Stimulated activated effector memory CD8-positive, alpha-beta T cell treated with anti-CD3 and anti-CD28 coated beads, Interleukin-12 subunit alpha, Interleukin-12 subunit beta, amount 100 ng/mL, for 72 hours (primary cell): ENCODE results near the gene CPSF4L.

Experiments used
- ATAC-seq: fragments of 150-1000 bp; cut with Tn5 transposase; 2 replicates; pipeline ENCODE4 v1.10.0; 2021
- DNase-seq, 2 donors: peaks; one replicate each; pipeline ENCODE4 v3.0.0; 2021 to 2022; ENCODE audit warnings: low spot score in 2 of 2
- H3K27ac Mint-ChIP-seq: one replicate; pipeline ENCODE4 v1.8.0; 2022; ENCODE audit warnings: mild to moderate bottlenecking, mixed read lengths
- H3K36me3 Mint-ChIP-seq: one replicate; pipeline ENCODE4 v1.8.0; 2022; ENCODE audit warnings: mild to moderate bottlenecking, mixed read lengths
- H3K4me1 Mint-ChIP-seq: one replicate; pipeline ENCODE4 v1.8.0; 2022; ENCODE audit warnings: mixed read lengths
- H3K4me3 Mint-ChIP-seq: one replicate; pipeline ENCODE4 v1.8.0; 2022; ENCODE audit warnings: mild to moderate bottlenecking, mixed read lengths
- H3K9me3 Mint-ChIP-seq: one replicate; pipeline ENCODE4 v1.8.0; 2022; ENCODE audit warnings: mixed read lengths

CPSF4L gene

DNA sequence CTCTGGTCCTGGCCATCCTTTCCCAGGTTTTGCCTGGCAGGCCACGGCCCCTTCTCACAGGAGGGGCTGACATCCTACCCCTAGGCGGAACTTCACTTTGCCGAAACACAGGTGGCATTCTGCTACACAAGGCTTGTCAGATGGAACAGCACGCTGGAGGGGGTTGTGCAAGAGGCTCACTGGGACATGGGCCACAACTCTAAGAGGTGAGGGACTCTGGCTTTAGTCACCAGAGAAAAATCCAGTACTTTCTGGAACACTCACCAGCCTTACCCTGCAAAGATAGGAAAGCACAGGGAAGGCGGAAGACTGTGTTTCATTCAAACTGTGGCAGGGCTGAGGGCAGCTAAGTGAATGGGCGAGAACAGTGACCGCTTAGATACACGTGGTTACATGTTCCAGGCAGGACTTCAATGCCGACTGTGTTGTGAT, 31.8 kb upstream of the CPSF4L start:
- Mint-ChIP-seq H3K36me3 (no peaks in the 10 kb centered on the region), H3K4me1 (peaks cover 21% of the 10 kb centered on the region), H3K4me3 (no peak overlapping the region), H3K9me3 (no peaks in the 10 kb centered on the region), H3K27ac (no peak overlapping the region)
- no peak for DNase-seq
- no peak for ATAC-seq

DNA sequence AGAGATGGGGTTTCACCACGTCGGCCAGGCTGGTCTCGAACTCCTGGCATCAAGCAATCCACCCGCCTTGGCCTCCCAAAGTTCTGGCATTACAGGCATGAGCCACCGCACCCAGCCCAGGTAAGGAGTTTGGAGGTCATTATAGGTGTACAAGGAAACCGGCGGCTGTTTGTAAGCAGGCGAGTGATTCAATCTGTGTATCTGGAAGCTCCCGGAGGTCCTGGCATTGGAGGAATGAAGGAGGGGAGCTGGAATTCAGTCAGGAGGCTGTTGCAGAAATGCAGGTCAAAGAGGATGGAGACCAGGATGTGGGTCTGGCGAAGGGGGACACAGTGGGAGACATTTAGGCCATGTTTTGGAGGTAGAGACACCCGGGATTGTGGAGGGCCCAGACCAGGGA, 31.4 kb upstream of the CPSF4L start:
- Mint-ChIP-seq H3K9me3 (no peaks in the 10 kb centered on the region), H3K4me1 (peaks cover 21% of the 10 kb centered on the region), H3K36me3 (no peaks in the 10 kb centered on the region), H3K27ac (no peak overlapping the region), H3K4me3 (no peak overlapping the region)
- no peak for ATAC-seq
- no peak for DNase-seq

GRCh38 chr17:73292031-73292531, 30.4 kb upstream of the CPSF4L start:
- Mint-ChIP-seq H3K27ac (no peak overlapping the region), H3K4me3 (no peak overlapping the region), H3K4me1 (peaks cover 21% of the 10 kb centered on the region), H3K9me3 (no peaks in the 10 kb centered on the region), H3K36me3 (no peaks in the 10 kb centered on the region)
- DNase-seq (no peak), ATAC-seq (no peak)

DNA sequence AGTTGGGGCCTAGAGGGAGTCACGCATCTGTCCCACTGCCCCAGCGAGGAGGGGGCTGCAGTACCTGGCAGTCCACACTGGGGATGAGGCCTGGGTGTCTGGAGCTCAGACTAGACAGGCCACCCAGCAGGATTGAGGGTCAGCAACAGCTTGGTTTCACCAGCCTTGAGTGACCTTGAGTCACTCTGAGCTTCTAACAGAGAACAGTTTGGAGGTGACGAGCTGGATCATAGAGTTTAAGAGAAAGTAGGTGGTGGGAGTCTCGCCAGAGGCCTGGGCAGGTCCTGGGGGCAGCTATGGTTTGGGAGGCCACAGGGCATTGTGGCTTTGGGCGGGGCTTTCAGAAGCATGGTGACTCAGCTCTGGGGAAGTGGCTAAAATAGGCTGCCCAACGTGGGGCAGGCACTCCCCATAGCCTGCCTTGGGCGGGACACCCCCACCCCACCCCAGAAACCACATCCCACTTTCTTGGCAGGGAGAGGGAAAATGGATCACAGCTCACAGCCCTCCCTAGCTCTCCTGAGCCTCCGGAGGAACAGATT, 29.7 kb upstream of the CPSF4L start:
- peak; percentile 71 for ATAC-seq
- H3K4me3 Mint-ChIP-seq: peak overlapping the region; percentile 16
- no peak for DNase-seq
- H3K9me3 Mint-ChIP-seq: no peaks in the 10 kb centered on the region
- peak overlapping the region; percentile 20 for H3K27ac Mint-ChIP-seq
- H3K4me1 Mint-ChIP-seq: peaks cover 21% of the 10 kb centered on the region
- H3K36me3 Mint-ChIP-seq: no peaks in the 10 kb centered on the region

GRCh38 chr17:73290399-73291259, 28.9 kb upstream of the CPSF4L start:
- H3K4me3 Mint-ChIP-seq: peak overlapping the region; percentile 16
- ATAC-seq: no peak
- H3K4me1 Mint-ChIP-seq: peaks cover 21% of the 10 kb centered on the region
- peak overlapping the region; percentile 38 for H3K27ac Mint-ChIP-seq
- no peak for DNase-seq
- no peaks in the 10 kb centered on the region for H3K9me3 Mint-ChIP-seq
- no peaks in the 10 kb centered on the region for H3K36me3 Mint-ChIP-seq

DNA sequence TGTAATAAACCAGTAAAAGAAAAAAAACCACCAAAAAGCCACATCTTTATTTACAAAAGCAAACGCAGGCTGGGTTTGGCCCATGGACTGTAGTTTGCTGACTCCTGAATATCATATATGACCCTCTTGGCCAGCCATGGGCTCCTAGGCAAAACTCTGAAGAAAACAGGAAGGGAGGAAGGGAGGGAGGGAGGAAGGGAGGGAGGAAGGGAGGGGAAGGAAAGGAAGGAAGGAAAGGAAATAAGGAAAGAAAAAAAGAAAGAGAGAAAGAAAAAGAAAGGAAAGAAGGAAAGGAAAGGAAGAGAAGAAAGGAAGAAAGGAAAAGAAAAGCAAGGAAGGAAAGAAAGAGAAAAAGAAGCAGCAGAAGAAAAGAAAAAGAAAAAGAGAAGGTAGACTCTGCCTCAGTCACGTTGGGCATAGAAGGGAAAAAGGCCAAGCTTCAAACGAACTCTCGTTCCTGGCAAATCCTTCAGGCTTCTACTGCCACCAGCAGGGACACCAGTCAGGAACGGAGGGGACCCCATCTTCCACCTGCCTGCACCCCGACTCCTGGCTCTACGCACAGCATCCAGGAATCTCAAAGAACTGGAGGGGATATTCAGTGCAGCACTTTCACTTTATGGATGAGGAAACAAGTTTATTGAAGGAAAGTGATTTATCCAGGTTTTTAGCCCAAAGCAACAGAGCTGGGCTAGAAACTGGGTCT, 28.0 kb upstream of the CPSF4L start:
- H3K27ac Mint-ChIP-seq: no peak overlapping the region

DNA sequence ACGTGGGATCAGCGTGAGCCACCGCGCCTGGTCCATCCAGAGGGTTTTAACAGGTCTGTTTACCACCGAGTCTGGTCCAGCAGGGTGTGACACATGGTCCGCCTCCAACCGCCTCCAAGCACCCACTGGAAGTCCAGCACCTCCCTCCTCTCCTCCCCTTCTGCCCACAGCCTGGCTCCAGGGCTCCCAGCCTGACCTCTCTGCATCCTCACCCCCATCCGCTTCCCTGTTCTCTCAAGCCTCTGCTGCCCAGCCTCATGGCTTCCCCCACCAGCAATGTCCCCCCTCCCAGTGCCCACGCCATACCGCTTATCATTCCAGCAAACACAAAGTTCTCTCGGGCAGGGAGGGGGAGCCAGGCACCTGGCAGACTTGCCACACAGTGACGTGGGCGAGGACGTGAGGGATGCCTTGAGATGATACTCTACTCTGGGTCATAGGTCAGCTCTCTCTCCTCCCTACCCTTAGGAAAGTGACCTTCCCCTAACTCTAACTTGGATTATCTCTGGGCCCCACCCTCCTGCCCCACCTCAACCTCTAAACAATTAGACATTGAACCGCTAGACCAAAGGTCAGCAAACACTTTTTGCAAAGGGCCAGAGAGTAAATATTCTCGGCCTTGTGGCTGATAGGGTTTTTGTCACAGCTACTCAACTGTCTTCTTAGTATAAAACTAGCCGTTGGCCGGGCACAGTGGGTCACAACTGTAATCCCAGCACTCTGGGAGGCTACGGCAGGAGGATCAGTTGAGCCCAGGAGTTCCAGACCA, 27.0 kb upstream of the CPSF4L start:
- no peak for DNase-seq

More for the DNA sequence above, 28.0 kb upstream of the CPSF4L start:
- Mint-ChIP-seq H3K9me3 (no peaks in the 10 kb centered on the region), H3K4me1 (peaks cover 21% of the 10 kb centered on the region), H3K36me3 (no peaks in the 10 kb centered on the region), H3K4me3 (no peak overlapping the region)
- DNase-seq (no peak), ATAC-seq (no peak)

DNA sequence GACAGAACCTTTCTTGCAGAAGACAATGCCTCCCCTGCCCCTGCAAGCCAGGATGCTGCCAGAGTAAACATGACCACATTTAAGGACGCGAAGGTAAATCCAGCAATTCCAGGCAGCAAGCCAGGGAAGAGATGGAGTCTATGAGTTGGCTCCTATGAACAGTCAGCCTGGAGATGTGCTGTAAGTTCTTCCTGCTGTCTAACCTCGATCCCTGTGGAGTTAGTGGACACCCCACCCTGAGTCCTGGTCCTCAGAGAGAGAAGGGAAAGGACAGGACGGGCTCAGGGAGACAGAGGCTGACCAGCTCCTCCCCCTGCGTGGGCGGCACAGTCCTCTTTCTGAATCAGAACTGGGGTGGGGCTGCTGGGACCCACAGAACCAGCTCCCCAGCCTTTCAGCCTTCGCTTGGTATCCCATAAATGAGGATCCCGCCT, 25.2 kb upstream of the CPSF4L start:
- Mint-ChIP-seq H3K9me3 (no peaks in the 10 kb centered on the region), H3K4me1 (peaks cover 18% of the 10 kb centered on the region), H3K36me3 (no peaks in the 10 kb centered on the region), H3K4me3 (no peak overlapping the region), H3K27ac (no peak overlapping the region)
- ATAC-seq (no peak), DNase-seq (no peak)

More for the DNA sequence above, 27.0 kb upstream of the CPSF4L start:
- Mint-ChIP-seq H3K9me3 (no peaks in the 10 kb centered on the region), H3K4me1 (peaks cover 21% of the 10 kb centered on the region), H3K36me3 (no peaks in the 10 kb centered on the region), H3K4me3 (no peak overlapping the region), H3K27ac (no peak overlapping the region)
- ATAC-seq: no peak

GRCh38 chr17:73285916-73286862, 24.5 kb upstream of the CPSF4L start:
- no peaks in the 10 kb centered on the region for H3K9me3 Mint-ChIP-seq
- no peak overlapping the region for H3K4me3 Mint-ChIP-seq
- H3K27ac Mint-ChIP-seq: no peak overlapping the region
- ATAC-seq: no peak
- H3K36me3 Mint-ChIP-seq: no peaks in the 10 kb centered on the region
- DNase-seq: no peak
- H3K4me1 Mint-ChIP-seq: peaks cover 11% of the 10 kb centered on the region

- Mint-ChIP-seq H3K9me3 (no peaks in the 10 kb centered on the region), H3K4me3 (no peak overlapping the region), H3K36me3 (no peaks in the 10 kb centered on the region), H3K27ac (no peak overlapping the region), H3K4me1 (peaks cover 5% of the 10 kb centered on the region)
- DNase-seq (no peak), ATAC-seq (no peak)
Observed at GRCh38 chr17:73285603-73285908, 23.9 kb upstream of the CPSF4L start.

DNA sequence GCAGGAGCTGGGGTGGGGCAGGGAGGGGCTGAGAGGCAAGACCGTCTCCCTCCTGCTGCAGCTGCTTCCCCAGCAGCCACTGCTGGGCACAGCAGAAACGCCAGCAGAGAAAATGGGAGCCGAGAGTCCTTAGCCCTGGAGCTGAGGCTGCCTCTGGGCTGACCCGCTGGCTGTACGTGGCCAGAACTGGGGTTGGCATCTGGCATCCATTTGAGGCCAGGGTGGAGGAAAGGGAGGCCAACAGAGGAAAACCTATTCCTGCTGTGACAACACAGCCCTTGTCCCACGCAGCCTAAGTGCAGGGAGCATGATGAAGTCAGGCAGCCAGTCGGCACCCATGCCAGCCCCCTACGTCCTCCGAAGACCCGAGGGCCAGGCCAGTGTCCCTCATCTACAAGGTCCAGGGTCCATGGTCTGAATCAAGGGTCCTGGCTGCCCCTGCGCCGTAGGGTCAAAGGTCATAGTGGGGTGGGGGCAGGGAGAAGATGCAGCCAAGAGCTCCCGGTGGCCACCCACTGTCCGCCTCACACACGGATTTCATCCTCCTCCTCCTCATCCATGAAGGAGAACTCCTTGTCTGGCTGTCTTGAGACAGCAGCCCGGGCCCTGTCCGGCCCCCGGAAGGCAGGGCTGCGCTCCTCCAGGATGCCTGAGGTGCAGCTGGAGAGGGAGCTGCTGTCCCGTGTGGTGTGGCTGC, 23.4 kb upstream of the CPSF4L start:
- no peak overlapping the region for H3K4me3 Mint-ChIP-seq
- H3K27ac Mint-ChIP-seq: no peak overlapping the region
- H3K36me3 Mint-ChIP-seq: no peaks in the 10 kb centered on the region
- DNase-seq (no peak), ATAC-seq (no peak)
- no peaks in the 10 kb centered on the region for H3K9me3 Mint-ChIP-seq
- no peaks in the 10 kb centered on the region for H3K4me1 Mint-ChIP-seq

GRCh38 chr17:73284354-73284753, 22.7 kb upstream of the CPSF4L start:
- no peaks in the 10 kb centered on the region for H3K36me3 Mint-ChIP-seq

DNA sequence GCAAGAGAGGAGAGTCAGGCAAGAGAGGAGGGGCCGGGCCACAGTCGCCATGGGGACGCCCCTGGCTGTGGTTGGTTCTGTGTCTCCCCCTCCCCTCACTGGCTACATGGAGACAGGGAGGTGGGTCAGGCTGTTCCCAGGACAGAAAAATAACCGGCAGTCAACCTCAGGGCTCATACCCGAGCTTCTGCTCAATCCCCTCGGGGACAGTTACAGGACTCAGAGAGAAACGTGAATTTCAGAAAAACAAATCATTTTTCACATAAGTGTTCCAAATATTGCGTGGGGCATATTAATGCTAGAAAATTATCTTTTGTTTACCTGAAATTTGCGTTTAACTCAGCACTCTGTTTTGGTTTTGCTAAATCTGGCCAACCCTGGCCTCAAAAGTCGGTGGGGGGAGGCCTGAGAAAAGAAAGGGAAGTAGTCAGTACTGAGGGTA, 22.2 kb upstream of the CPSF4L start:
- no peak overlapping the region for H3K27ac Mint-ChIP-seq
- H3K36me3 Mint-ChIP-seq: no peaks in the 10 kb centered on the region
- H3K4me1 Mint-ChIP-seq: no peaks in the 10 kb centered on the region
- H3K4me3 Mint-ChIP-seq: no peak overlapping the region
- no peak for ATAC-seq
- H3K9me3 Mint-ChIP-seq: no peaks in the 10 kb centered on the region
- DNase-seq: no peak

More at GRCh38 chr17:73284354-73284753, 22.7 kb upstream of the CPSF4L start:
- Mint-ChIP-seq H3K9me3 (no peaks in the 10 kb centered on the region), H3K27ac (no peak overlapping the region), H3K4me1 (no peaks in the 10 kb centered on the region), H3K4me3 (no peak overlapping the region)
- ATAC-seq (no peak), DNase-seq (no peak)

DNA sequence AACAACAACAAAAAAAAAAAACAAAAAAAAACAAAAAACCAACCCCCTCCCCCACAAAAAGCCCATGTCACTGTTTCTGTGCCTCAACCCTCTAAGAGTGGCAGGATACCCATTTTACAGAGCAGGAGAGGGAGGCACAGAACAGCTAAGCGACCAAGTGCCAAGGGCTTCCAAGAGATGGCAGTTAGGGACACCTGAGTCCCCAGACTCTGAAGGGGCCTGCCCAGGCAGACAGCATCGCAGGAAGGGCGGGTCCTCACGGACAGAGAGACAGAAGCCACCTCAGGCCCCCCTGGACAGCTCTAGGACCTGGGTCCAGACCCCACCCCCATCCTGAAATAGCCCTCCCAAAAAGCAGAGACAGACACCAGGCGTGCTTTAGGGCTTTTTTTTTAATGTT, 21.6 kb upstream of the CPSF4L start:
- ATAC-seq: no peak
- Mint-ChIP-seq H3K9me3 (no peaks in the 10 kb centered on the region), H3K4me1 (no peaks in the 10 kb centered on the region), H3K4me3 (no peak overlapping the region), H3K36me3 (no peaks in the 10 kb centered on the region), H3K27ac (no peak overlapping the region)
- no peak for DNase-seq
